Peyer's patch (tissue), 4 donors: ENCODE measurements around the gene FMNL3.

Experiments used
- CTCF ChIP-seq, 6 experiments: fragments of 450-650 bp in 4 of 6; fragments of 200-600 bp in 2 of 6; sonication (generic) in 1 of 6; IDR thresholded peaks; one replicate each; pipeline ENCODE4 v1.5.1; 2017 to 2019; ENCODE audit warnings: antibody characterized with exemption in 6 of 6, mild to moderate bottlenecking in 3 of 6, moderate library complexity in 1 of 6
- POLR2A ChIP-seq, 2 donors: fragments of 450-650 bp; IDR thresholded peaks; one replicate each; pipeline ENCODE4 v1.5.1; 2017; ENCODE audit warnings: antibody characterized with exemption in 2 of 2, mild to moderate bottlenecking in 2 of 2, moderate library complexity in 2 of 2

GRCh38 chr12:49702676-49703215 lies 4.5 kb downstream of the FMNL3 start:
- TF ChIP-seq CTCF (IDR thresholded peaks at IDR 0.05) (no peak), POLR2A (IDR thresholded peaks at IDR 0.05) (no peak)
